Heart left ventricle (tissue), 13 donors: ENCODE data around the gene UBQLN4.

Experiments used
- CTCF ChIP-seq, 12 donors: fragments of 200-600 bp; sonication (generic) in 4 of 12; IDR thresholded peaks; one replicate each; pipeline versions ENCODE4 v1.5.0 to v1.8.0; 2018 to 2022; ENCODE audit warnings: antibody characterized with exemption in 12 of 12, mild to moderate bottlenecking in 5 of 12
- POLR2A ChIP-seq, 2 donors: fragments of 450-650 bp; IDR thresholded peaks; one replicate each; pipeline ENCODE4 v1.6.1; 2017; ENCODE audit warnings: antibody characterized with exemption in 2 of 2, mild to moderate bottlenecking in 2 of 2, moderate library complexity in 2 of 2
- donor health status: ischemic (EF 13 %, LVEDD 7.1; RV severe dilation, severe dysfunction).
- donor health status: DM: no; HTN: yes; CAD: no.
- donor health status: DM: no; HTN: no; CAD: no.
- donor health status: ischemic (EF 25% LVEDD 6.9; RV normal size, moderate dysfunction).
- donor health status: ischemic (EF 25% LVEDD 5.7; RV mildly dilated, moderate dysfunction).
- donor health status: ischemic (EF 35%, LVEDD 5.7; RV mildly dilated, moderate dysfunction).
- donor health status: nonischemic (EF 11% LVEDD 7.7; RV severe dilation, severe dysfunction).
- donor health status: DM: yes; HTN: yes; CAD: no.
- donor health status: PGD.
- donor health status: ischemic (EF 29% LVEDD 5.4; RV normal size, mild dysfunction).
- donor health status: nonischemic (EF 23%, LVEDD 6.1; RV moderate dilation, normal function).

- TF ChIP-seq CTCF (IDR thresholded peaks at IDR 0.05) (no peak), POLR2A (IDR thresholded peaks at IDR 0.05) (peak in 1 of 2 donors; percentile 61)
Measured at GRCh38 chr1:156020293-156021092, 33.1 kb downstream of the UBQLN4 start, which contains the start of gene SSR2.
